PC-3 (cell line): ENCODE results near the gene CFAP126. TPM values are rescaled to one million over a fixed set of nuclear protein-coding genes. Genes with fewer than 3 reads are reported as not detected.

ENCODE experiments used
- ATAC-seq: fragments of 200-7000 bp; cut with Tn5 transposase; 2 replicates; pipeline ENCODE4 v1.9.1; 2020; ENCODE audit warnings: mild to moderate bottlenecking, moderate library complexity
- BruUV-seq: library from RNA; stranded (reverse); fragments of 400-500 nt; replicated peaks from 2 replicates; lab custom pipeline; 2021; lab: Mats Ljungman, UMichigan
- CTCF ChIA-PET: fragments of 300-600 bp; sonication (Branson Sonifier 250); formaldehyde crosslinking; loops from one replicate; lab custom pipeline; 2022; ENCODE audit warnings: antibody characterized with exemption; lab: Charles Lee
- POLR2A ChIA-PET: fragments of 300-600 bp; sonication (Branson Sonifier 250); formaldehyde crosslinking; loops from one replicate; lab custom pipeline; 2022; ENCODE audit warnings: antibody characterized with exemption; ENCODE audit not compliant: unreplicated experiment; lab: Charles Lee
- DNase-seq: peaks from one replicate; pipeline ENCODE4 v3.0.0-alpha.2; 2015
- H2AFZ ChIP-seq: fragments of 300-600 bp; sonication (generic); 2 replicates; pipeline ENCODE4 v1.6.0; 2016; ENCODE audit warnings: antibody characterized with exemption, low read length
- H3F3A ChIP-seq: fragments of 300-600 bp; sonication (generic); one replicate; pipeline ENCODE4 v1.6.0; 2017; ENCODE audit warnings: antibody characterized with exemption, low read length, control low read depth, mild to moderate bottlenecking; ENCODE audit not compliant: unreplicated experiment
- H3K27ac ChIP-seq: fragments of 300-600 bp; sonication (generic); 2 replicates; pipeline ENCODE4 v1.5.1; 2016; ENCODE audit warnings: mild to moderate bottlenecking, low read length
- H3K27me3 ChIP-seq: fragments of 300-600 bp; sonication (generic); 2 replicates; pipeline ENCODE4 v1.6.1; 2016; ENCODE audit warnings: low read length, mixed read lengths
- H3K36me3 ChIP-seq: fragments of 300-600 bp; sonication (generic); 2 replicates; pipeline ENCODE4 v1.6.1; 2016; ENCODE audit warnings: low read depth, mixed run types, low read length, mixed read lengths
- H3K4me1 ChIP-seq: fragments of 300-600 bp; sonication (generic); 2 replicates; pipeline ENCODE4 v1.5.1; 2016; ENCODE audit warnings: low read length; ENCODE audit not compliant: insufficient read depth
- H3K4me2 ChIP-seq: fragments of 300-600 bp; sonication (generic); 2 replicates; pipeline ENCODE4 v1.6.0; 2016; ENCODE audit warnings: low read length
- H3K4me3 ChIP-seq: fragments of 300-600 bp; sonication (generic); 2 replicates; pipeline ENCODE4 v1.5.1; 2016; ENCODE audit warnings: mild to moderate bottlenecking, low read length, mixed read lengths
- H3K79me2 ChIP-seq: fragments of 300-600 bp; sonication (generic); 2 replicates; pipeline ENCODE4 v1.6.1; 2017; ENCODE audit warnings: low read length, mixed read lengths
- H3K9ac ChIP-seq: fragments of 300-600 bp; sonication (generic); 2 replicates; pipeline ENCODE4 v1.6.0; 2016; ENCODE audit warnings: mild to moderate bottlenecking, low read length
- H3K9me2 ChIP-seq: fragments of 300-600 bp; sonication (generic); replicated peaks from 2 replicates; pipeline ENCODE4 v1.6.1; 2016; ENCODE audit warnings: mixed run types, low read length, mixed read lengths
- H3K9me3 ChIP-seq: fragments of 300-600 bp; sonication (generic); 2 replicates; pipeline ENCODE4 v1.6.1; 2016; ENCODE audit warnings: low read length, mixed read lengths
- H4K20me1 ChIP-seq: fragments of 300-600 bp; sonication (generic); 2 replicates; pipeline ENCODE4 v1.6.1; 2016; ENCODE audit warnings: low read length, mixed read lengths
- CTCF ChIP-seq: fragments of 300-600 bp; sonication (generic); conservative IDR thresholded peaks from 2 replicates; pipeline ENCODE4 v1.5.1; 2017; ENCODE audit warnings: antibody characterized with exemption, low read depth, mild to moderate bottlenecking, low read length
- EZH2 ChIP-seq: fragments of 300-600 bp; sonication (generic); IDR thresholded peaks from one replicate; pipeline ENCODE4 v1.6.1; 2017; ENCODE audit warnings: antibody characterized with exemption, mild to moderate bottlenecking, low read length; ENCODE audit not compliant: unreplicated experiment
- EZH2phosphoT487 ChIP-seq: fragments of 300-600 bp; sonication (generic); IDR thresholded peaks from 2 replicates; pipeline ENCODE4 v1.6.1; 2018; ENCODE audit warnings: mild to moderate bottlenecking, antibody characterized with exemption, low read length, borderline replicate concordance
- intact Hi-C: fragments of 100-400 bp; cut with micrococcal nuclease; formaldehyde crosslinking; loops from 2 replicates; pipeline ENCODE4 v1.9.0; 2023
- total RNA-seq: library from RNA; depleted of rRNA; stranded (reverse); fragments of >200 nt; gene quantifications from 2 replicates; pipeline ENCODE4 v1.2.3, GENCODE V29; 2014

The CFAP126 gene
- total RNA-seq, 1 experiment from 2014 or later, result not detected

- CTCF ChIA-PET, result interaction anchor here (0.5 to 3.4 kb wide), 13 partner anchors 10 to 1518 kb away, joined by 3 to 29 read pairs (median 4); partner anchors contain the start of gene TOMM40L
- intact Hi-C loops, result loop anchor here (1.0 to 10.0 kb wide), 5 partner anchors 16 to 362 kb away; partner anchors contain the start of genes DUSP12 and SDHC
- Histone ChIP-seq H2AFZ (peak overlapping the region; percentile 62), H4K20me1 (no peaks in the 10 kb centered on the region), H3K9ac (peak overlapping the region; percentile 60), H3K27me3 (no peaks in the 10 kb centered on the region), H3K27ac (peak overlapping the region; percentile 87), H3K36me3 (no peaks in the 10 kb centered on the region), H3K4me2 (peak overlapping the region; percentile 78), H3K79me2 (no peaks in the 10 kb centered on the region), H3F3A (no peaks in the 10 kb centered on the region), H3K4me1 (peaks cover 22% of the 10 kb centered on the region), H3K9me3 (no peaks in the 10 kb centered on the region), H3K4me3 (peak overlapping the region; percentile 44; the same call in 1 of the 2 replicates), H3K9me2 (no peaks in the 10 kb centered on the region)
- DNase-seq, result peak; percentile 91
- TF ChIP-seq CTCF (peak; percentile 84), EZH2 (no peak), EZH2phosphoT487 (no peak)
- BruUV-seq, result TSS peak; percentile 41
- peak; percentile 92 for ATAC-seq
- POLR2A ChIA-PET, result interaction anchor here (0.6 to 0.7 kb wide), 4 partner anchors 14 to 253 kb away, joined by 3 to 4 read pairs (median 4); partner anchors contain the start of gene CFAP126
Measured at GRCh38 chr1:161382214-161383019, 14.7 kb upstream of the CFAP126 start.

- DNase-seq (no peak), ATAC-seq (no peak)
- no peak for TF ChIP-seq EZH2
- no peak for TF ChIP-seq EZH2phosphoT487
- no peak for TF ChIP-seq CTCF
- Histone ChIP-seq H3K27ac (peak overlapping the region; percentile 46), H3K9ac (peak overlapping the region; percentile 13; the same call in 1 of the 2 replicates), H3K36me3 (no peaks in the 10 kb centered on the region), H3K9me3 (no peaks in the 10 kb centered on the region), H3K27me3 (no peaks in the 10 kb centered on the region), H3K4me2 (peak overlapping the region; percentile 37), H3K9me2 (no peaks in the 10 kb centered on the region), H3K79me2 (no peaks in the 10 kb centered on the region), H2AFZ (peak overlapping the region; percentile 51), H3K4me3 (no peak overlapping the region), H3K4me1 (peaks cover 22% of the 10 kb centered on the region), H3F3A (no peaks in the 10 kb centered on the region), H4K20me1 (no peaks in the 10 kb centered on the region)
- BruUV-seq, result no TSS peak
- CTCF ChIA-PET, result interaction anchor here (0.5 to 3.4 kb wide), 11 partner anchors 11 to 1517 kb away, joined by 3 to 29 read pairs (median 5); partner anchors contain the start of gene TOMM40L
- POLR2A ChIA-PET, result interaction anchor here (0.6 to 0.8 kb wide), 4 partner anchors 13 to 252 kb away, joined by 3 to 4 read pairs (median 4); partner anchors contain the start of gene CFAP126
- intact Hi-C loops, result loop anchor here (1.0 to 10.0 kb wide), 5 partner anchors 17 to 363 kb away; partner anchors contain the start of genes DUSP12 and SDHC
Measured at GRCh38 chr1:161381707-161382106, 14.0 kb upstream of the CFAP126 start.
